Type B pancreatic cell (in vitro differentiated cells): Measurements from ENCODE around the gene STXBP4. TPM values are rescaled to one million over a fixed set of nuclear protein-coding genes. Genes with fewer than 3 reads are reported as not detected.
"Not testable (repeated sequence)": the region's sequence is repeated elsewhere in the genome, so short reads cannot be mapped to it uniquely, and the experiment has no call there.

Experiments used
- DNase-seq: peaks from one replicate; pipeline ENCODE4 v3.0.0; 2021; ENCODE audit warnings: mixed read lengths; ENCODE audit not compliant: unreplicated experiment; ENCODE audit errors: extremely low spot score
- H3K27ac Mint-ChIP-seq: 2 replicates; pipeline ENCODE4 v1.8.0; 2021; ENCODE audit warnings: mild to moderate bottlenecking, mixed read lengths
- H3K27me3 Mint-ChIP-seq: 2 replicates; pipeline ENCODE4 v1.8.0; 2021; ENCODE audit warnings: mixed read lengths
- H3K36me3 Mint-ChIP-seq: 2 replicates; pipeline ENCODE4 v1.8.0; 2021; ENCODE audit warnings: mixed read lengths
- H3K4me1 Mint-ChIP-seq: one replicate; pipeline ENCODE4 v1.8.0; 2021; ENCODE audit warnings: mixed read lengths; ENCODE audit not compliant: unreplicated experiment
- H3K4me3 Mint-ChIP-seq: 2 replicates; pipeline ENCODE4 v1.8.0; 2021; ENCODE audit warnings: mild to moderate bottlenecking, mixed read lengths
- H3K9me3 Mint-ChIP-seq: 2 replicates; pipeline ENCODE4 v1.8.0; 2021; ENCODE audit warnings: mixed read lengths
- CTCF ChIP-seq: fragments of 200-600 bp; sonication (generic); conservative IDR thresholded peaks from 2 replicates; pipeline ENCODE4 v1.5.0; 2021; ENCODE audit warnings: antibody characterized with exemption, mild to moderate bottlenecking
- total RNA-seq: library from RNA; stranded (reverse); gene quantifications from 2 replicates; pipeline ENCODE4 v1.2.1, GENCODE V29; 2021; ENCODE audit warnings: low replicate concordance

The STXBP4 gene
- total RNA-seq, 1 donor from 2014 or later, result 23.7 TPM

GRCh38 chr17:55072898-55073297 lies 104.3 kb downstream of the STXBP4 start:
- H3K27me3 Mint-ChIP-seq, result no peaks in the 10 kb centered on the region
- DNase-seq, result no peak

GRCh38 chr17:55073467-55073866 lies 104.9 kb downstream of the STXBP4 start:
- H3K9me3 Mint-ChIP-seq, DNase-seq, H3K4me1 Mint-ChIP-seq, H3K27me3 Mint-ChIP-seq, H3K27ac Mint-ChIP-seq, H3K36me3 Mint-ChIP-seq, H3K4me3 Mint-ChIP-seq: not testable (repeated sequence)

More at GRCh38 chr17:55072898-55073297, 104.3 kb downstream of the STXBP4 start:
- Mint-ChIP-seq H3K9me3 (no peaks in the 10 kb centered on the region), H3K36me3 (peaks cover 4% of the 10 kb centered on the region), H3K4me3 (no peak overlapping the region), H3K4me1 (peaks cover 11% of the 10 kb centered on the region), H3K27ac (no peak overlapping the region)
- no peak for TF ChIP-seq CTCF

DNA sequence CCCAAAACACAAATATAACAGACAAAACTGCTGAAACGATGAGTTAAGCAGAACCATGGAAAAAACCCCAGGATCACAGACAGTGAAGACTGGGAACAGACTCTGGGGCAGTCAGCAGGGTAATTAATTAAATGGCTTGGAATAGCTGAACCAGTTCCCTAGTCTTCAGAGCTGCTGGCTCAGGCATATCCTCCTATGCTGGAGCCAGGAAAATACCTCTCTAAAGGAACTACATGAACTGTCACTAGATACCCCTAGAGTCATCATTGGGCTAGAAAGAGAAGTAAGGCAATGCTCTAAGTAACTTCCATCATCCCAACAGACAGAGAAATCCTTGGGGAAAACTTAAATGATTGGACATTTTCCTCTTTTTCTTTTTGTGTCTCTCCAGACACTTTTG lies 113.0 kb downstream of the STXBP4 start:
- Mint-ChIP-seq H3K36me3 (peaks cover 15% of the 10 kb centered on the region), H3K4me3 (no peak overlapping the region), H3K4me1 (no peaks in the 10 kb centered on the region), H3K27ac (no peak overlapping the region), H3K27me3 (no peaks in the 10 kb centered on the region), H3K9me3 (peaks cover 2% of the 10 kb centered on the region)
- no peak for TF ChIP-seq CTCF
- no peak for DNase-seq

- Mint-ChIP-seq H3K4me3 (no peak overlapping the region), H3K4me1 (peaks cover 7% of the 10 kb centered on the region), H3K36me3 (peaks cover 24% of the 10 kb centered on the region), H3K9me3 (peaks cover 7% of the 10 kb centered on the region), H3K27me3 (no peaks in the 10 kb centered on the region), H3K27ac (no peak overlapping the region)
- no peak for TF ChIP-seq CTCF
- DNase-seq, result no peak
These were observed 118.1 kb downstream of the STXBP4 start for GRCh38 chr17:55086635-55087058.

DNA sequence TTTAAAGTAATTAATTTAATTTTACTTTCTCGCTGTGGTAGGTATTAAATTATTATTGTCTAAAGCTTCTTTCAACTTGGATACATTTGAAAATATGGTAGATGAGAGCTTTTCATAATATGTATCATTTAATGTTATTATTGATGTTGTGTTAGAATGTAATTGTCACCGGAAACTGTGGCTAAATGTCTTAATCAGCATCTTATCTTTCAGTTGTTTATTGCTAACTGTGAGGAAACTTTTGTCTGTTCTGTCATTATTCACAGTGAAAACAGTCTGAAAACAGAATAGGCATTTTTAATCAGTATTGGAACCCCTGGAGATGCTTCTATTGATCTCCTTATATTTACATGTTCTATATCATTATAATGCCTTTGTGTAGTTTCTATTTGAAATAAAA lies 120.7 kb downstream of the STXBP4 start:
- peaks cover 10% of the 10 kb centered on the region for H3K4me1 Mint-ChIP-seq
- no peaks in the 10 kb centered on the region for H3K27me3 Mint-ChIP-seq
- no peak overlapping the region for H3K27ac Mint-ChIP-seq
- peaks cover 7% of the 10 kb centered on the region for H3K9me3 Mint-ChIP-seq
- H3K4me3 Mint-ChIP-seq, result no peak overlapping the region
- DNase-seq, result no peak
- peaks cover 17% of the 10 kb centered on the region for H3K36me3 Mint-ChIP-seq
- no peak for TF ChIP-seq CTCF

GRCh38 chr17:55090079-55090492 lies 121.5 kb downstream of the STXBP4 start:
- no peak overlapping the region for H3K4me3 Mint-ChIP-seq
- H3K36me3 Mint-ChIP-seq, result peaks cover 17% of the 10 kb centered on the region
- no peak for DNase-seq
- peaks cover 11% of the 10 kb centered on the region for H3K4me1 Mint-ChIP-seq
- H3K9me3 Mint-ChIP-seq, result peaks cover 7% of the 10 kb centered on the region
- TF ChIP-seq CTCF, result no peak
- H3K27me3 Mint-ChIP-seq, result no peaks in the 10 kb centered on the region
- no peak overlapping the region for H3K27ac Mint-ChIP-seq
